GM13976 (cell line): Measurements from ENCODE around the gene WDR75.

ENCODE experiments used
- DNase-seq: peaks from one replicate; pipeline ENCODE4 v3.0.0; 2012; ENCODE audit warnings: low spot score
- in situ Hi-C: fragments of 300-500 bp; cut with MboI; formaldehyde crosslinking; loops from one replicate; pipeline ENCODE4 v1.12.0; 2022; ENCODE audit warnings: low sequenced_read_pairs, mixed read lengths, inconsistent platforms; ENCODE audit not compliant: unreplicated experiment
- TF ChIP-seq, protein P1 (sequence below): IDR thresholded peaks from 2 replicates; pipeline ENCODE4 v1.5.1; 2012; ENCODE audit warnings: borderline replicate concordance, mild to moderate bottlenecking; ENCODE audit not compliant: insufficient read depth; ENCODE audit errors: extremely low read depth, missing control alignments, control extremely low read depth

WDR75 gene

DNA sequence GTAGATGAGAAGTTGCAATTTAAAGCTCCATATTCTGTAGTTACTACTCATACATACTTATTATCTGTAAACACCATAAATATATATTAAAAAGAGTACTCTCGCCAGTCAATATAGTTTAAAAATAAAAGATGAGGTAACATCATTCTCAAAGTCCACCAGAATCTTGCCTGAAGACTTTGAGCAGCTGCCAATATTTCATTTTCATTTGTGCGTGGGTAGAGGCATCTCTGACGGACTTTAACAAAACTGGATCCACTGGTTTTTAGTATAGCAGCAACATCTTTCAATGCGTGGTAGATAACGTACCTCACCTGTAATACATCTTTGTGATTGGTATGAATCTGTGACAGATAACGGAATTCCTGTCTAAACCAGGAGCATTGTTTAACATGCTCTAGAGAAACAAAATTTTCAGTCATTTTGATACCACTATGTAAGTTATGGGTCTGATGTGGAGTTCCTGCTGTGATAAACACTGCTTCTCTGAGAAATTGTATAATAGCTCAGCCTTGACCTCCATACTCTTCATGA, 45.0 kb downstream of the WDR75 start:
- in situ Hi-C loops = no loop called here
- no peak for DNase-seq
- TF ChIP-seq, protein P1, sequence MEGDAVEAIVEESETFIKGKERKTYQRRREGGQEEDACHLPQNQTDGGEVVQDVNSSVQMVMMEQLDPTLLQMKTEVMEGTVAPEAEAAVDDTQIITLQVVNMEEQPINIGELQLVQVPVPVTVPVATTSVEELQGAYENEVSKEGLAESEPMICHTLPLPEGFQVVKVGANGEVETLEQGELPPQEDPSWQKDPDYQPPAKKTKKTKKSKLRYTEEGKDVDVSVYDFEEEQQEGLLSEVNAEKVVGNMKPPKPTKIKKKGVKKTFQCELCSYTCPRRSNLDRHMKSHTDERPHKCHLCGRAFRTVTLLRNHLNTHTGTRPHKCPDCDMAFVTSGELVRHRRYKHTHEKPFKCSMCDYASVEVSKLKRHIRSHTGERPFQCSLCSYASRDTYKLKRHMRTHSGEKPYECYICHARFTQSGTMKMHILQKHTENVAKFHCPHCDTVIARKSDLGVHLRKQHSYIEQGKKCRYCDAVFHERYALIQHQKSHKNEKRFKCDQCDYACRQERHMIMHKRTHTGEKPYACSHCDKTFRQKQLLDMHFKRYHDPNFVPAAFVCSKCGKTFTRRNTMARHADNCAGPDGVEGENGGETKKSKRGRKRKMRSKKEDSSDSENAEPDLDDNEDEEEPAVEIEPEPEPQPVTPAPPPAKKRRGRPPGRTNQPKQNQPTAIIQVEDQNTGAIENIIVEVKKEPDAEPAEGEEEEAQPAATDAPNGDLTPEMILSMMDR = no peak

DNA sequence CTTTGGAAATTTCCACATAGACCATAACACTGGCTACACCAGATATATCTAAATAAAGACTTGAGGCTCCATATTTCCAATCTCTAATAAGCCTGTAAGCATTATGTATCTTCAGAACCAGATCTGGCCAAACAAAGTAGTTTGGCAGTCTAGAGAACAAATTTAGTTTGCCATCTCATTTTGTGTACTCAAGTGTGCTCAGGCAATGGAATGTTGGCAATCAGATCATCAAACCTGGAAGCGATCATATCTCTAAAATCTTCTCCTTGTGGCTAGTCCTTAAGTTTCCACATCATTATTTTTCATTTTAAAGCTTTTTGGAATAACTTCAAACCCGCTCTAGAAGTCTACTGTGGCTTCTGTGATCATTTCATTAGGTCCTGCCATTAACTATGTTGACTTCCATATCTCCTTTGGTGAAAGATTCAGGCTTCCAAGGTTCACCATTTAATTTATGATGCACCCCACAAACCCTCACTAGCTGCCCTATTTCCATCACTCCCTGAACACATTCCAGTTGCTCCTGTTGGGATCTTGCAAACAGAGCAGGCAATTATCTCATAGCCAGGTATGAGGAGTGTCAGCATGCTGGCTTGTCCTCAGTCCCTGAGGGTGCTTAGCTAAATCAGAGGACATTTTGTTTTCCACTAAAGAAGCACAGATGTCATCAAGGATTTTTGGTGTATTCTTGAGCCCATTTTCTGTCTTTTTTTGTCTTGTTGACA, 46.2 kb downstream of the WDR75 start:
- in situ Hi-C loops = no loop called here
- DNase-seq = no peak
- TF ChIP-seq, protein P1 = no peak

DNA sequence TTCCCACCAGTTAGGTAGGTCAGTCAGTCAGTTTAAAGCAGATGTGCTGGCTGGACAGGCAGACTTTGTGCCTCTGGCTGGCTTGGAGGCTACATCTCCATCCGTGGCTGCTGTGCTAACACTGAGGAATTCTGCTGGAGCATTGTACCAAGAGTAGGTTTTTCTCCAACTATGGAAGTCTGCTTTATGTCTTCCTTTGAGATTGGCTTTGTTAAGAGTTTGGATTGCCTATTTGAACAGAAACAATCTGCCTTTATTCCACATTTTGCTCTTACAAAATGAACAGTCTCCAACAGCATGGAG, 46.7 kb downstream of the WDR75 start:
- TF ChIP-seq, protein P1 = no peak
- in situ Hi-C loops = no loop called here
- no peak for DNase-seq

DNA sequence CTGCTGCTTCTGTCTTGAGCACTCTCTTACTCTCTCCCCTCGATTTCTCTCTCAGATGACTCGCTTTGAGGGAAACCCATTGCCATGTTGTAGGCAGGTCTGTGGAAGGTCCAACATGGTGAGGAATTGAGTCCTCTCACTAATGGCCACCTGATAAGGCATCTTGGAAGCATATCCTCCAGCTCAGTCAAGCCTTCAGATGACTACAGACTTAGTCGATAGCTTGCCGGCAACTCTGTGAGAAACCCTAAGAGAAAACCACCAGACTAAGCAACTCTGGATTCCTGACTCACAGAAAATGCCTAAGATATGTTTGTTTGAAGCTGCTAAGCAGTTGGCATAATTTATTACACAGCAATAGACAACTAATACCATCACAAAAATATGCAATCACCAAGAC, 51.2 kb downstream of the WDR75 start:
- TF ChIP-seq, protein P1 = no peak
- in situ Hi-C loops = no loop called here
- no peak for DNase-seq

DNA sequence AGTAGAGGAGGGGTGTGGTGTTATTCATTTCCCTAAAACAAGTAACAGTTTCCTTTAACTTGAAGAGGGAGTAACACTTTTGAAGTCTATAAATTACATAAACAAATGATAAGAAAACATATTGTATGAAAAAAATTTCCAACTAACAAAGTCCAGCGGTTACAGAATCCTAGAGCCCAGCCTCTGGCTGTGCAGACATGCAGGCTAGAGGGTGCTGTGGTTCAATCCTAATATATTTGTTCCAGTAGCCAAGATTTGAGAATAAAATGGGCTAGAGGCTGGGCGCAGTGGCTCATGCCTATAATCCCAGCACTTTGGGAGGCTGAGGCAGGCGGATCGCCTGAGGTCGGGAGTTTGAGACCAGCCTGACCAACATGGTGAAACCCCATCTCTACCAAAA, 56.9 kb downstream of the WDR75 start:
- TF ChIP-seq, protein P1 = no peak
- in situ Hi-C loops = no loop called here
- no peak for DNase-seq

DNA sequence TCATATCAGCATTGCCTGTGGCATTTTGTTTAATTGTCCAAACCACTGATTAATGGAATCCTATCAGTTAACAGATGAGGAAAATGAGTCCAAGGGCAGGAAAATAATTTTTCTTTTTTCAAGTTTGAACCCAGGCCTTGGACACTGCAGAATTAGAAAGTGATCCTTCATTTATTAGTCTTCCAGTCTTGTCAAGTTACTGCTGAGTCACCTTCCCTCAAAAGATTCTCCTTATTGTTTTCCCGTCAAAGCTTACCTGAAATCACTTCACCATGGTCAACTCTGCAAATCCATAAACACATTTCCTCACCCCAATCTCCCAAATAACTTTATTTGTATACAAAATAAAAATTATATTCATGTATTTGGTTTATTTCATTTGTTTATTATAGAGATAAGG, 57.9 kb downstream of the WDR75 start:
- TF ChIP-seq, protein P1 = no peak
- no peak for DNase-seq
- in situ Hi-C loops = no loop called here
